ENCODE results near the gene AP3B1. TPM values are rescaled to one million over a fixed set of nuclear protein-coding genes. Genes with fewer than 3 reads are reported as not detected.

The AP3B1 gene
- total and polyA plus RNA-seq, 2 experiments from 2014 or later: 29.4 to 41.4 TPM

DNA sequence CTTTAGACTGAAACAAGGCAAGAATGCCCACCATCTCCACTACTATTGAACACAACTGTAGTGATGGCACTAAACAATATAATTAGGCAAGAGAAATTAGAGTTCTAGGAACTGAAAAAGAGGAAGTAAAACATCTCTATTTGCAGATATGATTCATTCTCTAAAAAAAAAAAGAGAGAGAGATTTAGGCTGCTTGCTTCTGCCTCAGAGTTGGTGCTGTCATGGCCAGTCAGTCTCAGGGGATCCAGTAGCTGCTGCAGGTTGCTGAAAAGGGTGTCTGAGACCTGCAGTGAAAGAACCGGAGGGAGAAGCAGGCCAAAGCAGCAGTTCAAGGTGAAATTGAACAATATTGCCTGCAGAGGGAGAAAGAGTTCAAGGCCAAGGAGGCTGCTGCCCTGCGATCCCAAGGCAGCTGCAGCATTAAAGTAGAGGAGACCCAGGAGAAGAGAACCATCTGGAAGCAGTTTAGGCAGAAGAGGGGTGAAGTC is 72.5 kb downstream of the AP3B1 start:
- H3K27me3 ChIP-seq: no peaks in the 10 kb centered on the region
- H3K4me1 ChIP-seq (ENCODE audit: insufficient read depth): no peaks in the 10 kb centered on the region
- WGBS (ENCODE audit: low lambda C conversion rate, missing lambda C conversion rate): 73% methylated on average over 2 of the region's 2 CpGs
- TF ChIP-seq EZH2phosphoT487 (IDR thresholded peaks at IDR 0.05; ENCODE audit: low read depth, severe bottlenecking, unreplicated experiment) (no peak), EZH2 (IDR thresholded peaks at IDR 0.05; ENCODE audit: borderline replicate concordance) (no peak), CTCF (IDR thresholded peaks at IDR 0.05; ENCODE audit: poor library complexity) (no peak)
- no peak overlapping the region for H3K4me3 ChIP-seq
- no peak overlapping the region for H2AFZ ChIP-seq
- no peaks in the 10 kb centered on the region for H4K20me1 ChIP-seq (ENCODE audit: insufficient read depth, poor library complexity, severe bottlenecking)
- no peaks in the 10 kb centered on the region for H3K9me3 ChIP-seq (ENCODE audit: low read depth)
- no peaks in the 10 kb centered on the region for H3K79me2 ChIP-seq
- H3K27ac ChIP-seq: no peak overlapping the region
- no peaks in the 10 kb centered on the region for H3K36me3 ChIP-seq (replicated peaks; ENCODE audit: insufficient read depth, low read depth)
- no peak for DNase-seq (ENCODE audit: low spot score)
- H3K4me2 ChIP-seq: no peak overlapping the region
- no peaks in the 10 kb centered on the region for H3K9me2 ChIP-seq (replicated peaks; ENCODE audit: insufficient read depth)

DNA sequence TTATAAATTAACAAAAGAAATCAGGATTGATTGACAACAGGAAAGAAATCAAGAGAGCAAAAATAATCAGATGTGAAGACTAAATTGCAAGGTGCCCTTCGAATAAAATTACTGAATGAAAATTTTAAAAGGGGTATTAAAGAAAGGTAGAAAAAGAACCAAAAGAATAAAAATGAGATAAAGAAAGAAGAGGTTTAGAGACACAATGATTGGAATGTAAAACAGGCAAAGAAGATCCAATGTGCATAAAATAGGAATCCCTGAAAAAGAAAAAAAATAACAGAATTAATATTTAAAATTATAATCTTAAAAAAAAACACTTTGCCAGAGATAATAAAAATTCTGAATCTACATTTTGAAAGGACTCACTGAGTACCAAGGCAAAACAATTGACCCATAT is 73.0 kb downstream of the AP3B1 start:
- TF ChIP-seq CTCF (IDR thresholded peaks at IDR 0.05; ENCODE audit: poor library complexity) (no peak), EZH2phosphoT487 (IDR thresholded peaks at IDR 0.05; ENCODE audit: low read depth, severe bottlenecking, unreplicated experiment) (no peak), EZH2 (IDR thresholded peaks at IDR 0.05; ENCODE audit: borderline replicate concordance) (no peak)
- no peaks in the 10 kb centered on the region for H3K79me2 ChIP-seq

DNA sequence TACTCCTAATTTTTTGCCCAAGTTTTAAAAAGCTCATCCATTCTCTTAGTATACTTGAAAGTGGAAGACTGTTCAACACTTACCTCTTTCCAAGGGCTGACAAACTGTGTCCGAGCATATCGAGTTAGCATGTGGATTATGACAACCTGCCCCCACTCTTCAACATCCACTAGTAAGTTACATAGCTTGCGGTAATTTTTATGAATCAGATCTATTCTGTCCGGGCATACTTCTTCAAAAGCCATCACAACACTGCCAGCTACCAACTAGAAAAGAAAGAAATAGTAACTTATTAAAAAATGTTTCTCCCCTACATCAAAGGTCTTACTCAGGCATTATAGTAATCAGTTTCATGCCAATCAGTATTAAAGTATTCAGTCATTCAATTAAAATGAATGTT is 78.5 kb downstream of the AP3B1 start:
- H3K27me3 ChIP-seq: no peaks in the 10 kb centered on the region
- no peak overlapping the region for H2AFZ ChIP-seq
- H3K4me3 ChIP-seq: no peak overlapping the region
- H3K79me2 ChIP-seq: no peaks in the 10 kb centered on the region
- 94% methylated on average over 4 of the region's 4 CpGs for WGBS (ENCODE audit: low lambda C conversion rate, missing lambda C conversion rate)
- no peak for DNase-seq (ENCODE audit: low spot score)
- no peaks in the 10 kb centered on the region for H3K9me3 ChIP-seq (ENCODE audit: low read depth)
- no peaks in the 10 kb centered on the region for H3K4me1 ChIP-seq (ENCODE audit: insufficient read depth)
- no peaks in the 10 kb centered on the region for H4K20me1 ChIP-seq (ENCODE audit: insufficient read depth, poor library complexity, severe bottlenecking)
- no peak overlapping the region for H3K27ac ChIP-seq
- H3K36me3 ChIP-seq (replicated peaks; ENCODE audit: insufficient read depth, low read depth): no peaks in the 10 kb centered on the region
- no peaks in the 10 kb centered on the region for H3K9me2 ChIP-seq (replicated peaks; ENCODE audit: insufficient read depth)
- TF ChIP-seq CTCF (IDR thresholded peaks at IDR 0.05; ENCODE audit: poor library complexity) (no peak), EZH2 (IDR thresholded peaks at IDR 0.05; ENCODE audit: borderline replicate concordance) (no peak), EZH2phosphoT487 (IDR thresholded peaks at IDR 0.05; ENCODE audit: low read depth, severe bottlenecking, unreplicated experiment) (no peak)
- no peak overlapping the region for H3K4me2 ChIP-seq

More for the DNA sequence above, 73.0 kb downstream of the AP3B1 start:
- Histone ChIP-seq H4K20me1 (ENCODE audit: insufficient read depth, poor library complexity, severe bottlenecking) (no peaks in the 10 kb centered on the region), H3K27ac (no peak overlapping the region), H3K27me3 (no peaks in the 10 kb centered on the region), H3K4me2 (no peak overlapping the region), H2AFZ (no peak overlapping the region), H3K9me2 (replicated peaks; ENCODE audit: insufficient read depth) (no peaks in the 10 kb centered on the region), H3K9me3 (ENCODE audit: low read depth) (no peaks in the 10 kb centered on the region), H3K4me3 (no peak overlapping the region), H3K36me3 (replicated peaks; ENCODE audit: insufficient read depth, low read depth) (no peaks in the 10 kb centered on the region), H3K4me1 (ENCODE audit: insufficient read depth) (no peaks in the 10 kb centered on the region)
- no peak for DNase-seq (ENCODE audit: low spot score)
- WGBS (ENCODE audit: low lambda C conversion rate, missing lambda C conversion rate): 98% methylated on average over 1 of the region's 1 CpG

GRCh38 chr5:78215565-78215964 is 78.9 kb downstream of the AP3B1 start:
- H3K4me1 ChIP-seq (ENCODE audit: insufficient read depth): no peaks in the 10 kb centered on the region
- no peaks in the 10 kb centered on the region for H3K9me3 ChIP-seq (ENCODE audit: low read depth)
- no peak for DNase-seq (ENCODE audit: low spot score)
- H3K27me3 ChIP-seq: no peaks in the 10 kb centered on the region
- 83% methylated on average over 1 of the region's 1 CpG for WGBS (ENCODE audit: low lambda C conversion rate, missing lambda C conversion rate)
- H3K36me3 ChIP-seq (replicated peaks; ENCODE audit: insufficient read depth, low read depth): no peaks in the 10 kb centered on the region
- TF ChIP-seq CTCF (IDR thresholded peaks at IDR 0.05; ENCODE audit: poor library complexity): no peak
- TF ChIP-seq EZH2phosphoT487 (IDR thresholded peaks at IDR 0.05; ENCODE audit: low read depth, severe bottlenecking, unreplicated experiment): no peak
- no peak for TF ChIP-seq EZH2 (IDR thresholded peaks at IDR 0.05; ENCODE audit: borderline replicate concordance)
- H4K20me1 ChIP-seq (ENCODE audit: insufficient read depth, poor library complexity, severe bottlenecking): no peaks in the 10 kb centered on the region
- no peaks in the 10 kb centered on the region for H3K9me2 ChIP-seq (replicated peaks; ENCODE audit: insufficient read depth)
- no peak overlapping the region for H3K27ac ChIP-seq
- no peak overlapping the region for H3K4me2 ChIP-seq
- H3K79me2 ChIP-seq: no peaks in the 10 kb centered on the region
- H3K4me3 ChIP-seq: no peak overlapping the region
- H2AFZ ChIP-seq: no peak overlapping the region
